ENCODE data around the gene CAMTA1. TPM values are rescaled to one million over a fixed set of nuclear protein-coding genes. Genes with fewer than 3 reads are reported as not detected.

CAMTA1 gene
- total and polyA plus RNA-seq, 3 experiments from 2014 or later: 60.2 to 79.0 (median 61.7) TPM

- CTCF ChIA-PET: no interaction called here
Measured at GRCh38 chr1:7437608-7438395, 652.5 kb downstream of the CAMTA1 start.

DNA sequence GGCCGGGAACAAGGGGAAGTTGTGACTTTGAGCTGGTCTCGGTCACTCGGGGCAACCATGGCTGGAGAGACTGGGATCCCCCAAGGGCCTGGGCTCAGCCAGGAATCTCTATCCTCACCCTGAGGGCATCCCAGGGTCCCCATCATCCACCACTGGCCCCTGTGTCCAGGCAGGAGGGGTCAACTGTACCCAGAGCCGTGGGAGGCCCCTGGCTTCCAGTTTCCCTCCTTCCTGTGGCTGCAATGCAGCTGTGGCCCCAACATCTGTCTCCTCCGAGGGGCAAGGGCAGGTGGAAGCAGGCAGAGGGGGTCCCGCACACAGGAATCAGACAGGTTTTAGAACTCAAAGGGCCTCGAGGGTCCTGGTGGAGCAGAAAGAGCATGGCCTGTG lies 653.1 kb downstream of the CAMTA1 start:
- H3K36me3 ChIP-seq (ENCODE audit: insufficient read depth, low read length): no peaks in the 10 kb centered on the region
- no peaks in the 10 kb centered on the region for H3K4me1 Mint-ChIP-seq
- no peaks in the 10 kb centered on the region for H3K4me1 ChIP-seq (ENCODE audit: insufficient read depth, low read length)
- no peaks in the 10 kb centered on the region for H3K36me3 Mint-ChIP-seq
- H3K27me3 Mint-ChIP-seq: peaks cover 0 to 4% of the 10 kb centered on the region in 2 donors
- peaks cover 0 to 4% (median 0%) of the 10 kb centered on the region in 5 donors for H3K9me3 Mint-ChIP-seq
- H3K27me3 ChIP-seq (ENCODE audit: insufficient read depth, low read length, poor library complexity, severe bottlenecking): no peaks in the 10 kb centered on the region
- H3K27ac Mint-ChIP-seq: no peak overlapping the region
- H3K27ac ChIP-seq (ENCODE audit: low read depth, low read length): no peak overlapping the region
- no peak for DNase-seq
- H3K9me3 ChIP-seq (ENCODE audit: low read length): no peaks in the 10 kb centered on the region
- no peak overlapping the region for H3K4me3 Mint-ChIP-seq
- ChIA-PET POLR2A (no interaction called here), CTCF (no interaction called here)
- H3K4me3 ChIP-seq (ENCODE audit: low read length): no peak overlapping the region

More at GRCh38 chr1:7437608-7438395, 652.5 kb downstream of the CAMTA1 start:
- Mint-ChIP-seq H3K4me1 (no peaks in the 10 kb centered on the region), H3K27me3 (peaks cover 0 to 4% of the 10 kb centered on the region in 2 donors), H3K36me3 (no peaks in the 10 kb centered on the region), H3K9me3 (peaks cover 0 to 4% (median 0%) of the 10 kb centered on the region in 5 donors), H3K4me3 (no peak overlapping the region), H3K27ac (no peak overlapping the region)
- H3K4me1 ChIP-seq (ENCODE audit: insufficient read depth, low read length): no peaks in the 10 kb centered on the region
- no peaks in the 10 kb centered on the region for H3K9me3 ChIP-seq (ENCODE audit: low read length)
- H3K27me3 ChIP-seq (ENCODE audit: insufficient read depth, low read length, poor library complexity, severe bottlenecking): no peaks in the 10 kb centered on the region
- no peak for DNase-seq
- H3K27ac ChIP-seq (ENCODE audit: low read depth, low read length): no peak overlapping the region
- H3K36me3 ChIP-seq (ENCODE audit: insufficient read depth, low read length): no peaks in the 10 kb centered on the region
- H3K4me3 ChIP-seq (ENCODE audit: low read length): no peak overlapping the region
- POLR2A ChIA-PET: no interaction called here

DNA sequence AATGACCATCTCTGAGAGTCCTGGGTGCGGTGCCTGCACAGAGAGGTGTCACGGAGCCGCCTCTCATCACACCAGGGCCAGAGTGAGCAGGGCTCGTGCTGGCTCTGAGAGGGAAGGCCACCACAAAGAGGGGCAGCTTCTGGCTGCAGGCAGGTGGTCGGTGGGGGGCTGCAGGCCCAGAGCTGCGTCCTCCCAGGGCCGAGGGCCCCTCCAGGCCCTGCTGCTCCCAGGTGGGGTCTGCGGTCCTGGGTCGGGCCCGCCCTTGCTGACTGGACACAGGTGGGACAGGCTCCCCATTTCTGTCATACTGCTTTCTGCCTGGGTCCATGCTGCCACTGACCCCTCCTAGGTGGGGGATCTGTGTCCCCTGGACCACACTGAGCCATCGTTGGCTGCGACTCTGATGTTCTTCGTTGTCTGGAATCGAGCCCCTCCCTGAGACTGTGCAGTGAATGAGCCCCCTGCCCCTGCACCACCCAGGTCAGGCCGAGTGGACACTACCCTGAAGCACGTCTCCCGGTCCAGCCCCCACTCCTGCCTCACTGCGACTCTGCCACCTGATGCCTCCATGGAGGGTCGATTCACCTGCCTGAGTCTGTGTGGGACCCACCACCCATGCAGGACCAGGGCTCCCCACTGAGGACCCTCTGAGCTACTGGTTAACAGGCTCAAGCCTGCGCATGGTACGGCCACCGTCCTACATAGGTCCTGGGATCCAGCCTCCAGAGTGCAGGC lies 653.8 kb downstream of the CAMTA1 start:
- Mint-ChIP-seq H3K4me3 (no peak overlapping the region), H3K4me1 (no peaks in the 10 kb centered on the region), H3K36me3 (no peaks in the 10 kb centered on the region), H3K9me3 (peaks cover 0 to 3% (median 0%) of the 10 kb centered on the region in 5 donors), H3K27ac (no peak overlapping the region), H3K27me3 (peaks cover 0 to 3% of the 10 kb centered on the region in 2 donors)
- POLR2A ChIA-PET: no interaction called here
- H3K9me3 ChIP-seq (ENCODE audit: low read length): no peaks in the 10 kb centered on the region
- CTCF ChIA-PET: no interaction called here
- no peaks in the 10 kb centered on the region for H3K36me3 ChIP-seq (ENCODE audit: insufficient read depth, low read length)
- no peaks in the 10 kb centered on the region for H3K4me1 ChIP-seq (ENCODE audit: insufficient read depth, low read length)
- H3K27ac ChIP-seq (ENCODE audit: low read depth, low read length): no peak overlapping the region
- no peaks in the 10 kb centered on the region for H3K27me3 ChIP-seq (ENCODE audit: insufficient read depth, low read length, poor library complexity, severe bottlenecking)
- DNase-seq: no peak
- H3K4me3 ChIP-seq (ENCODE audit: low read length): no peak overlapping the region

DNA sequence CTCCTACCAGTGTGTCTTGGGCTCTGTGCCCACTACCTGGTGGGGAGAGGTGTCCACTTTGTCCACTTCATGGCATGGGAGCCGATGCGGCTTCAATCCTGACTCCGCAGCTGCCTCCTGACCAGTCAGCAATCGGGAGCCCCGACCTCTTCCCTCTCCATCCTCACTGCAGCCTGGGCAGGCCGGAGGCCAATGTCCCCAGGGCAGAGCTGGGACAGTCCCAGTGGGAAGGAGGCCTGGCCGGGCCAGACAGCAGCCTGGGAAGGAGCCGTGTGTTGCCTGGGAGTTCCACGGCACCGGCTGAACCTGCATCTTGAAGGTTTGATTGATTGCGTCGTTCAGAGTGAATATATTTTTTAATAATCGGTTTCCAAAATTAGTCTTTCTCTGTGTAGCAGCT lies 654.9 kb downstream of the CAMTA1 start:
- Mint-ChIP-seq H3K27ac (no peak overlapping the region), H3K9me3 (no peaks in the 10 kb centered on the region), H3K4me3 (no peak overlapping the region), H3K27me3 (no peaks in the 10 kb centered on the region), H3K4me1 (no peaks in the 10 kb centered on the region), H3K36me3 (no peaks in the 10 kb centered on the region)
- no peaks in the 10 kb centered on the region for H3K36me3 ChIP-seq (ENCODE audit: insufficient read depth, low read length)
- H3K4me1 ChIP-seq (ENCODE audit: insufficient read depth, low read length): no peaks in the 10 kb centered on the region
- ChIA-PET CTCF (no interaction called here), POLR2A (no interaction called here)
- H3K4me3 ChIP-seq (ENCODE audit: low read length): no peak overlapping the region
- no peaks in the 10 kb centered on the region for H3K27me3 ChIP-seq (ENCODE audit: insufficient read depth, low read length, poor library complexity, severe bottlenecking)
- no peak for DNase-seq
- no peaks in the 10 kb centered on the region for H3K9me3 ChIP-seq (ENCODE audit: low read length)
- no peak overlapping the region for H3K27ac ChIP-seq (ENCODE audit: low read depth, low read length)

GRCh38 chr1:7441143-7441841 lies 656.0 kb downstream of the CAMTA1 start:
- H3K27me3 ChIP-seq (ENCODE audit: insufficient read depth, low read length, poor library complexity, severe bottlenecking): no peaks in the 10 kb centered on the region
- peaks cover 0 to 2% of the 10 kb centered on the region in 2 donors for H3K27me3 Mint-ChIP-seq
- H3K9me3 ChIP-seq (ENCODE audit: low read length): no peaks in the 10 kb centered on the region
- DNase-seq: no peak
- no peak overlapping the region for H3K27ac Mint-ChIP-seq
- CTCF ChIA-PET: no interaction called here
- H3K4me1 Mint-ChIP-seq: no peaks in the 10 kb centered on the region
- H3K27ac ChIP-seq (ENCODE audit: low read depth, low read length): no peak overlapping the region
- POLR2A ChIA-PET: no interaction called here
- no peak overlapping the region for H3K4me3 Mint-ChIP-seq
- H3K4me3 ChIP-seq (ENCODE audit: low read length): no peak overlapping the region
- no peaks in the 10 kb centered on the region for H3K36me3 ChIP-seq (ENCODE audit: insufficient read depth, low read length)
- H3K4me1 ChIP-seq (ENCODE audit: insufficient read depth, low read length): no peaks in the 10 kb centered on the region
- no peaks in the 10 kb centered on the region for H3K36me3 Mint-ChIP-seq
- H3K9me3 Mint-ChIP-seq: no peaks in the 10 kb centered on the region

DNA sequence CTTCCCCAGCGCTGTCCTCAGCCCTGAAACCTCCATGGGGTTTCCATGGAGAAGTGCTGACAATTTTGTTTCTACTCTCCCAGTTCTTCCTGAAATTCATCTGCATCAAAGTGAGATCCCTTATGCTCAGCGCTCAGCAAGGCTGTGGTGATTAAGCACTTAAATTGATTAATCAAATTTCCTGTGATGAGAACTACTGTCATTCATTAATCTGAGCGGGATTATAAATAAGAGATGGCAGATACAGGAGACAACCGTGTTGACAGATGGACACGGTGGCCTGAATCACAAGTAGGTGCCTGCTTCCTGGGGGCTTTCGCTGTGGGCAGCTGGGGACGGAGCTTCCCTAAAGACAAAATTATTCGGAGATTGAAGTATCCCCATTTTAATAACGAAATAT lies 656.8 kb downstream of the CAMTA1 start:
- DNase-seq: no peak
- H3K27me3 ChIP-seq (ENCODE audit: insufficient read depth, low read length, poor library complexity, severe bottlenecking): no peaks in the 10 kb centered on the region
- no peaks in the 10 kb centered on the region for H3K9me3 Mint-ChIP-seq
- no peaks in the 10 kb centered on the region for H3K36me3 ChIP-seq (ENCODE audit: insufficient read depth, low read length)
- ChIA-PET CTCF (no interaction called here), POLR2A (no interaction called here)
- no peak overlapping the region for H3K4me3 Mint-ChIP-seq
- no peaks in the 10 kb centered on the region for H3K36me3 Mint-ChIP-seq
- no peaks in the 10 kb centered on the region for H3K4me1 Mint-ChIP-seq
- peaks cover 0 to 2% of the 10 kb centered on the region in 2 donors for H3K27me3 Mint-ChIP-seq
- H3K4me1 ChIP-seq (ENCODE audit: insufficient read depth, low read length): no peaks in the 10 kb centered on the region
- H3K27ac ChIP-seq (ENCODE audit: low read depth, low read length): no peak overlapping the region
- no peak overlapping the region for H3K27ac Mint-ChIP-seq
- no peaks in the 10 kb centered on the region for H3K9me3 ChIP-seq (ENCODE audit: low read length)
- no peak overlapping the region for H3K4me3 ChIP-seq (ENCODE audit: low read length)

DNA sequence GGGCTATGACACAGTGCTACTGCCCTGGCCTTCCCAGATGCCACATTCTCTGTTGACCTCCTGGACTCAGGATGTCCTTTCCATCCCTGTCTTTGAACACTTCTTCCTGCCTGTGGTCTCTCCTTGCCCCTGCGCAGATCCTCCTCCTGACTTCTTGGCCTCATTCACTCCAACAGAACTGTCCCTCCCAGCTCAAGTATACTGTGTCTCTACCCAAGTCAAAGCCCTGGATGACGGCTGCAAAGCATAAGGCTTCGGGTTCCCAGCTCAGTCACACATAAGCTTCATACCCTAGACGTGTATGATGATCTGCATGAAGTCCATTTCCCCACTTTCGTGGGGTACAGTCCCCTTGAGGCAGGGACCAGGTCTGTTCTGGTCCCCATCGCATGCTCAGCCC lies 657.7 kb downstream of the CAMTA1 start:
- no peaks in the 10 kb centered on the region for H3K4me1 Mint-ChIP-seq
- no peak overlapping the region for H3K4me3 ChIP-seq (ENCODE audit: low read length)
- H3K27ac Mint-ChIP-seq: no peak overlapping the region
- no peak overlapping the region for H3K27ac ChIP-seq (ENCODE audit: low read depth, low read length)
- H3K36me3 ChIP-seq (ENCODE audit: insufficient read depth, low read length): no peaks in the 10 kb centered on the region
- H3K36me3 Mint-ChIP-seq: no peaks in the 10 kb centered on the region
- ChIA-PET CTCF (no interaction called here), POLR2A (no interaction called here)
- H3K4me3 Mint-ChIP-seq: no peak overlapping the region
- H3K4me1 ChIP-seq (ENCODE audit: insufficient read depth, low read length): no peaks in the 10 kb centered on the region
- no peak for DNase-seq
- H3K9me3 Mint-ChIP-seq: no peaks in the 10 kb centered on the region
- no peaks in the 10 kb centered on the region for H3K27me3 ChIP-seq (ENCODE audit: insufficient read depth, low read length, poor library complexity, severe bottlenecking)
- peaks cover 0 to 2% of the 10 kb centered on the region in 2 donors for H3K27me3 Mint-ChIP-seq
- H3K9me3 ChIP-seq (ENCODE audit: low read length): no peaks in the 10 kb centered on the region

GRCh38 chr1:7444363-7444762 lies 659.1 kb downstream of the CAMTA1 start:
- H3K4me3 ChIP-seq (ENCODE audit: low read length): no peak overlapping the region
- Mint-ChIP-seq H3K36me3 (no peaks in the 10 kb centered on the region), H3K27ac (no peak overlapping the region), H3K4me3 (no peak overlapping the region), H3K27me3 (peaks cover 0 to 2% of the 10 kb centered on the region in 2 donors), H3K9me3 (no peaks in the 10 kb centered on the region), H3K4me1 (no peaks in the 10 kb centered on the region)
- H3K4me1 ChIP-seq (ENCODE audit: insufficient read depth, low read length): no peaks in the 10 kb centered on the region
- H3K9me3 ChIP-seq (ENCODE audit: low read length): no peaks in the 10 kb centered on the region
- POLR2A ChIA-PET: no interaction called here
- DNase-seq: no peak
- no peaks in the 10 kb centered on the region for H3K27me3 ChIP-seq (ENCODE audit: insufficient read depth, low read length, poor library complexity, severe bottlenecking)
- CTCF ChIA-PET: no interaction called here
- no peak overlapping the region for H3K27ac ChIP-seq (ENCODE audit: low read depth, low read length)
- no peaks in the 10 kb centered on the region for H3K36me3 ChIP-seq (ENCODE audit: insufficient read depth, low read length)

All from CD8-positive, alpha-beta memory T cell (primary cell).